DMS 273 treated with DMSO at 0.1 percent for 48 hours (cell line): Measurements from ENCODE around the gene NR1D2.
"Not testable (repeated sequence)": the region's sequence is repeated elsewhere in the genome, so short reads cannot be mapped to it uniquely, and the experiment has no call there.

Source experiments
- DNase-seq: peaks from one replicate; lab custom pipeline; 2025; lab: John Stamatoyannopoulos, UW

Gene NR1D2

DNA sequence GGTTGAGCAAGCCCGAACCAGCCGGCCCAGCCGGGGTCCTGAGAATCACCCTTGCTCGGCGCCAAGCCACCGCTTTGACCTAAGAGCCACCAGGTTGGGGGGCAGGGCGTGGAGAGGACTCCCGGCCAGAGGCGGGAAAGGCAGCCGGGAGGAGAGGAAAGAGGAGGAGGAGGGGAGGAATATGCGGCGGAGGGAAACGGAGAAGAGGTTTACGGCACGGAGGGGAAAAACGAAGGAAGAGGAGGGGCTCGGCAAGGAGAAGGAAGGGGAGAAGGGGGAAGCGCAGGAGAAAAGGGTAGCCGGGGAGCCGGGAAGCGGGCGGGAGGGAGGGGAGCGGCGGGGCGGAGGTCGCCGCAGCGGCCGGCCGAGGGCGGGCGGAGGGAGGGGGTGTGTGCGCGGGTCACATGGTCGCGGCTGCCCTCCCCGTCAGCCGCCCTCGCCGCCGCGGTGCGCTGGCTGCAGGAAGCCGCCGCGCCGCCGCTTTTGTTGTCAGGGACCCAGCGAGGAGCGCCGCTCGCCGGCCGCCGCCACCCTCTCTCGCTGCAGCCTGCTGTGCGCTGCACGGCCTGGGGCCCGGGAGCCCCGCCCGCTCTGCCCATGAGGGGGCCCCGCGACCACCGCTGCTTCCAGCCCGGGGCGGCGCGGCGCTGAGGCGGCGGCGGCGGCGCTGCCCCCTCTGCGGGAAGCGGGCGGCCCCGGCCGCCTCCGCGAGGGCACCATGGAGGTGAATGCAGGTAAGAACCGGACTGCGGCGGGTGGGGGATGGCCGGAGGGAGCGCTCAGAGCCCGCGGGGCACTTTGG lies at the start of gene NR1D2:
Gene NR1D2 (plus strand): TSS at position 426 of the 802 bp plus-strand sequence. CDS start 293 bp downstream, at position 719.
- DNase-seq = peak; percentile 17

GRCh38 chr3:23900744-23901143 lies 44.3 kb upstream of the NR1D2 start:
- no peak for DNase-seq

DNA sequence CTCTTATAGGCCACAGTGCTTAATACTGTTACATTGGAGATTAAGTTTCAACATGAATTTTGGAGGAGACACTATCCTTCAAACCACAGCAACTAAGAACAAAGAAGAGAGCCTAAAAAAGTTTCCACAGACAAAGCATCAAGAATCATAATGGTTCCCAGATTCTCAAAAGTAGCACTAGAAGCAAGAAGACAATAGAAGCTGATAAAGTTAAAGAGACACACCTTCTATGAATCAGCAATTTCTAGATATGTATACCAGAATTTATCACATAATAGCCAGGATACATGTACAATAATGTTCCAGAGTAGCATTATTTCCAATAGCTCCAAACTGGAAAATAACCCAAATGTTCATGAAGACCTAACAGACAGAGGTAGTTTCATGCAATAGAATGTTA lies 40.5 kb upstream of the NR1D2 start:
- no peak for DNase-seq

GRCh38 chr3:23909341-23909740 lies 35.7 kb upstream of the NR1D2 start:
- DNase-seq = no peak

DNA sequence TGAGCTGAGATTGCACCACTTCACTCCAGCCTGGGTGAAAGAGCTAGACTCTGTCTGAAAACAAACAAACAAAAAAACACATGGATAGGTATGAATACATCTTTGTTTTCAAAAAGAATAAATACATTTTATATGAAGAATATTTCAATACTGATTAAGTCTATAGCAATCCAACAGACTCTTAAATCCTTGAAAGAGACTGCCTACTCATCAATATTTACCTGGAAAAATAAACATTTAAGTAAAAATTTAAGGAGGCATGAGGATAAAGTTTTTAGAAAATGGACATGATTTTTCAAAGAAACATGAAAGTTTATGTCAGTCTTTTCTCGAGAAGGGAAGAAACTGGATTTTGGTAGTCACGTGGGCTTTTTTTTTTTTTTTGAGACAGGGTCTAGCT lies 33.7 kb upstream of the NR1D2 start:
- no peak for DNase-seq

DNA sequence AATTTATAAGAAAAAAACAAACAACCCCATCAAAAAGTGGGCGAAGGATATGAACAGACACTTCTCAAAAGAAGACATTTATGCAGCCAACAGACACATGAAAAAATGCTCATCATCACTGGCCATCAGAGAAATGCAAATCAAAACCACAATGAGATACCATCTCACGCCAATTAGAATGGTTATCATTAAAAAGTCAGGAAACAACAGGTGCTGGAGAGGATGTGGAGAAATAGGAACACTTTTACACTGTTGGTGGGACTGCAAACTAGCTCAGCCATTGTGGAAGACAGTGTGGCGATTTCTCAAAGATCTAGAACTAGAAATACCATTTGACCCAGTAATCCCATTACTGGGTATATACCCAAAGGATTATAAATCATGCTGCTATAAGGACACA lies 32.8 kb upstream of the NR1D2 start:
- DNase-seq = not testable (repeated sequence)

DNA sequence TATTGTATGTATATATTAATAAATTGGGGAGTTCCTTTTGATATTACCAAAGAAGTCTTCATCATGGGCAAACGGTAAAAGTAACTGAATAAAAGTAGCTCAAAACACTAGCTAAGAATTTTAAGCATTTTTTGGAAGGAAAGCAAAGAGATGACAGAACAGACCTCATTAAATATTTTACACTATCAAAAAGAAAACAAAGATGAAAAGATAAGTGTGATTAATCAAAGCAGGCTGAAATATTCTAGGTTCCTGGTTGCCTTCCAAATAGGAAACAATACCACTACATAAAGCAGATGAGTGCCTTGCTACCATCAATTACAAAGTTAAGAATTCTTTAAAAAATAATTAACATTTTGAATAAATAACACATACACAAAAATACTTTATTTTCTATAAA lies 31.9 kb upstream of the NR1D2 start:
- no peak for DNase-seq

DNA sequence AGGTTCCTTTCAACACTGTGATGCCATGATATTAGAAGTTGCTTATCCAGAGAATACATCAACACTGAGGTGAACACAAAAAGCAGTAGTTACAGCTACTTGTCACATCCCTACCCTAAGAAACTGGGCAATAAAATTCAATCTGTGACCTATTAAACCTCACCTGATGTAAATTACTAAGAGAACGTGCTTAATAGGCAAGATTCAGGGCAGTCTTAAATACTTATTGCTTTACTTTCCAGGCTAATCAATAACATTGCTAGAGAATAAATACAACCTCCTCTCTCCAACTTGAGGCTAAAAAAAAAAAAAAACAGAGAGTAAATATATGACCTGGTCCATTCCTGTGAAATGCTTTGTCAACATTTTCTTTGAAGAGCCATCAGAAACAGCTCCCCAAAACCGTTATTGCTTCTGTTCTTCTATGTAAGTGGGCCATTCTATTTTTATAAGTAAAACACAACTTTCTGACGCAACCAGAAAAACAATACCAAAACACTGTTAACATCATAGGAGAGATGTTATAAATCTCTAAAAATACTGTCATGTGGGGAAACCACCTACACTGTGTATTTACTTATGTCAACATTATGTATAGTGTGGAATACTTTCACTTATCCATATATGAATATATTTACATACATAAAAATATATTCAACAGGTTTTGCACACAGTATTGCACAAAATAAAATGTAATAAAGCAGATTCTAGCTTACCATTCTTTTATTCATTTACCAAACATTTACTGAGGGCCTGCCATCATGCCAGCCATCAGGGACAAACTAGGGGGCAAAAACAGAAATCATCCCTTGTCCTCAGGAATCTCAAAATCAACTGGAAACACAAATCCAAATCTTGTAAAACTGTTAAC lies 31.0 kb upstream of the NR1D2 start:
- DNase-seq = no peak

DNA sequence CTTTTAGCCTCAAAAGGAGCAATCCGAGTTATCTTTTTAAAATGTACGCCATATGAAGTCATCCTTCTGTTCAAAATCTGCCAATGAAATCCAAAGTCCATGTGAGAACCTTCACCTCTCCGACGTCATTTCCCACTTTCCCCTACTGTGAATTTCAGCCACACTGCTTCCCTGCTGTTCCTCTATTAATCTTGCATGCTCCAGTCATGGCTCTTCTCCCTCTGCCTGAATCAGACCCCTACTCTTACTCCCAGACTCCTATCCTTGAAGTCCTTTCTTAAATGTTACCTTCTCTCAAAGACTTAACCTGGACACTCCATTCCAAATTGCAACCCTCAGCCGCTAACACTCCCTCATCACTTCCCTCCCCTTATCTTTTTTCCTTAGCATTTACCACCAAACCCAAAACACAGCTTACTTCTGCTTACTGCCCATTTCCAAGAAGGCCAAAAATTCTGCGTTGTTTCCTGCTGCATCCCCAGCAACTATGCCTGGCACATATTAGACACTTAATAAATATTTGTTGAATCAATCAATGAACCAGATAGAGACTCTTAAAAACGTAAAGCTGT lies 29.5 kb upstream of the NR1D2 start:
- DNase-seq = no peak

GRCh38 chr3:23916152-23916885 lies 28.8 kb upstream of the NR1D2 start:
- no peak for DNase-seq

DNA sequence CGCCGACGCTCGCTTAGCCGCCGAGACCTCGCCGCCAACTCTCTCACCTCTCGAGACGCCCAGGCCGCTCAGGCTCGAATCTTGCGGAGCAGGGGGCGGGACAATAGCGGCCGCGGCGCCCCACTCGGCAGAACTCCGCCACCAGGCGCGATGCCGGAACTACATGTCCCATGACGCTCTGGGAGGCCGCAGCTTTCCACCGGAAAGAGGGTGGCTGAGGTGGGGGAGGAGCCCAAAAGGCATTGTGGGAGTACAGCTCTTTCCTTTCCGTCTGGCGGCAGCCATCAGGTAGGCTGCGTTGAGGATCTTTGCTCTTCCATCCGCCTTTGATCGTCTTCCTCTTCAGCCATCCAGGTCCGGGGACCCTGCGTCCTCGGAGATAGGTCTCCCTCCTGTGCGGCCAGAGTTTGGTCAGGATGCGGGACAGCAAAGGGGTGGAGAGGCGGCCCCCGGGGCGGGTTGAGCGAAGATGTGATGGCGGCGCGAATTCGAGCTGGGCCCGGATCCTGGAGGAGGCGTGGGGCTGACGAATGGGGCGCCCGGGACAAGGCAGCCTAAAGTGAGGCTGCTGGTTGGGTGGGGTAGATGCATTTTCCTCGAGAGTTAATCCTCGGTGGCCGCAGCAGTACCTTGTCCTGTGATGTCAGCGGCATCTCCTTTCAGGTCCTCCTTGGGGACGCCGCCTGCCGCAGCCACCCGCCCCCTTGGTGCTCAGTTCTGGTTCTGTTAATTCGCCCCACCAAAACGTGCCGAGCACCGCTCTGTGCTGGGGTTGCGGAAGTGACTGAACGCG lies 28.0 kb upstream of the NR1D2 start, which contains the start of the genes NKIRAS1 and RPL15:
Gene NKIRAS1 (minus strand): TSS at position 105 of the 793 bp plus-strand sequence. CDS start 6,086 bp downstream, outside the sequence.
Gene RPL15 (plus strand): TSS at position 247 of the 793 bp plus-strand sequence. CDS start 728 bp downstream, outside the sequence.
- peak; percentile 87 for DNase-seq

- DNase-seq = not testable (repeated sequence)
These were observed 27.3 kb upstream of the NR1D2 start for GRCh38 chr3:23917679-23918303.

DNA sequence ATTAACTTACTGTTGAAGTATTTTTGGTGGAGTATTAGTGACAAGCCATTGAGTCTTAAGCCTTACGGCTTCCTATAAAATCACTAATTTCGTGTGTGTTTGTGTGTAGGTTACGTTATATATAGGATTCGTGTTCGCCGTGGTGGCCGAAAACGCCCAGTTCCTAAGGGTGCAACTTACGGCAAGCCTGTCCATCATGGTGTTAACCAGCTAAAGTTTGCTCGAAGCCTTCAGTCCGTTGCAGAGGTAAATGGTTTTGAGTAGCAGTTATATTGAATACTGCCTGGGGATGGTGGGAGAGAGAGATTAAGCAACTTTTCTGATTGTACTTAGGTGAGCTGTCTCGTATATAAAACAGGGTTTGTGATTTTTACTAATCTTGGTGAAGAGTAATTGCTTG lies 26.8 kb upstream of the NR1D2 start:
- DNase-seq = not testable (repeated sequence)

DNA sequence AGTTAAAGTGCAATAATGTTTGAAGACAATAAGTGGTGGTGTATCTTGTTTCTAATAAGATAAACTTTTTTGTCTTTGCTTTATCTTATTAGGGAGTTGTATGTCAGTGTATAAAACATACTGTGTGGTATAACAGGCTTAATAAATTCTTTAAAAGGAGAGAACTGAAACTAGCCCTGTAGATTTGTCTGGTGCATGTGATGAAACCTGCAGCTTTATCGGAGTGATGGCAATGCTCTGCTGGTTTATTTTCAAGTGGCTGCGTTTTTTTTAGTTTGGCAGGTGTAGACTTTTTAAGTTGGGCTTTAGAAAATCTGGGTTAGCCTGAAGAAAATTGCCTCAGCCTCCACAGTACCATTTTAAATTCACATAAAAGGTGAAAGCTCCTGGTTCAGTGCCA lies 25.5 kb upstream of the NR1D2 start:
- no peak for DNase-seq

DNA sequence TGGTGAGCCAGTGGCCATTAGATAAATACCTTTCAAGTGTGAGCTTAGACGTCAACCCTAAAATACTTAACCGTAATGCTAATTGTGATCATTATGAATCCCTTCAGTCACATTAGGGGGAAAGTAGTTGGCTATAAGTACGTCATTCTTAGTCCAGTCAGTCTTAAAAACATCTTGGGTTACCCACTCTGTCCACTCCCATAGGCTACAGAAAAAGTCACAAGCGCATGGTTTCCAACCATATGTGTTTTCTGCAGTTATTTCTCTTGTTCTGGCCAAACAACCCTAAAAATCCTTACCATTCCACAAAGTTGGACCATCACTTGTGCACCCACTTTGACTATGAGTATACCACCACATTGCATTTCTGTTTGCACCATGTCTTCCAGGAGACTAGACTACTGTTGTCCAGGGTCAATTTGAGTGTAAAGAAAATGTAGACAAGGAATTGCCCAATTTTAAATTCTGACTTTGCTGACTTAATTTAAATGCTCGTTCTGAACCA lies 24.9 kb upstream of the NR1D2 start:
- DNase-seq = no peak

GRCh38 chr3:23921052-23921511 lies 24.0 kb upstream of the NR1D2 start:
- DNase-seq = peak; percentile 45

DNA sequence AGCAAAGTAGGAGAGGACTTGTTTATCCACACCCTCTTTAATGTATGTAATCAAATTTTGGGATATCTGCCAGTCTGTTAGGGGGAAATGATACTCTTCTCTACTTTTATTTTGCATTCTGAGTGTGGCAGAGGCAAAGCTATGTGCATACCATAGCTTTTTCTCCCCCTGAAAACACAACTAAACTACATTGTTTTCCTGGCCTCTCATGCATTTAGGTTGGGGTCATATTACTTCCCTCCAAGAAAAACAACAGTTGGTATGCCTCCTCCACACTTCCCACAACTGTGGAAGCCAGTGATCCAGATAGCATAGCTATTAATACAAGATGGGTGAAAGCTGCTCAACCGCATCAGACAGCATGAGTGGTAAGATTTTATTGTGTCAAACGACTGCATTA lies 21.3 kb upstream of the NR1D2 start:
- DNase-seq = peak; percentile 27

DNA sequence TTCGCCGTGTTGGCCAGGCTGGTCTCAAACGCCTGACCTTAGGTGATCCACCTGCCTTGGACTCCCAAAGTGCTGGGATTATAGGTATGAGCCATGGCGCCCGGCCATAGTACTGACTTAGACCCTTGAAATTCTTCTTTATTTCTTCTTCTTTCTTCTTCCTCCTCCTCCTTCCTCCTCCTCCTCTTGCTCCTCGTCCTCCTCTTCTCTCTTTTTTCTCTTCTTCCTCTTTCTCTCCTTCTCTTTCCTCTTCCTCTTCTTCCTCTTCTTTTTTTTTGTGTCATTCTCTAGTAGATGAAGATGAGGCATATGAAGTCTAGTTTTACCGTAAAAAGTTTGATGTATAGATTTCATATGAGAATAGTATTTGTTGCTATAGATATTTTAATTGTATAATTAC lies 18.8 kb upstream of the NR1D2 start:
- DNase-seq = no peak

DNA sequence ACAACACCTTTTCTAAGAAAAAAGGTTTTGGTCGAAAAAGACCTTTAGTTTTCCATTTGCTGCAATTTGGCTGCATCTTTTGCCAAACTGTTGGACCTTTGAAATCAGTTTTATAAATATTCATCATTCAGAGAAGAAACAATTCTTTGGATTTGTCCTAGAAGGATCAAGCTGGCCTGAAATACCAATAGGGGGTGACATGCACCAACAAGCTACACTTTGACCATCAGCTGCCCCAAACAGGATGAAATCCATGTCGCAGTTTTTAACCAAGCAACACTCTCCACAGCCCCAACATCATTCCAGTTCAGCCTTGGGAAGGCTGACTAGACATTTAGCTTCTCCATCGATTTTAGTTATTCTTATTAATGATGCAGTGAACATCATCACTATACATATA lies 18.4 kb upstream of the NR1D2 start:
- DNase-seq = no peak

- no peak for DNase-seq
These were observed 16.6 kb upstream of the NR1D2 start for GRCh38 chr3:23928524-23928923.
